HG03558 (cell line): ENCODE measurements around the gene NEUROG2.
"Not testable (repeated sequence)": the region's sequence is repeated elsewhere in the genome, so short reads cannot be mapped to it uniquely, and the experiment has no call there.

Experiments used
- ATAC-seq: cut with Tn5 transposase; IDR thresholded peaks from one replicate; pipeline ENCODE4 v1.9.1; 2021; ENCODE audit warnings: moderate number of reproducible peaks; ENCODE audit not compliant: unreplicated experiment; ENCODE audit errors: extremely low read depth

Gene NEUROG2

GRCh38 chr4:112502871-112503270, 13.1 kb downstream of the NEUROG2 start:
- ATAC-seq = no peak

GRCh38 chr4:112492321-112492720, 23.7 kb downstream of the NEUROG2 start:
- no peak for ATAC-seq

DNA sequence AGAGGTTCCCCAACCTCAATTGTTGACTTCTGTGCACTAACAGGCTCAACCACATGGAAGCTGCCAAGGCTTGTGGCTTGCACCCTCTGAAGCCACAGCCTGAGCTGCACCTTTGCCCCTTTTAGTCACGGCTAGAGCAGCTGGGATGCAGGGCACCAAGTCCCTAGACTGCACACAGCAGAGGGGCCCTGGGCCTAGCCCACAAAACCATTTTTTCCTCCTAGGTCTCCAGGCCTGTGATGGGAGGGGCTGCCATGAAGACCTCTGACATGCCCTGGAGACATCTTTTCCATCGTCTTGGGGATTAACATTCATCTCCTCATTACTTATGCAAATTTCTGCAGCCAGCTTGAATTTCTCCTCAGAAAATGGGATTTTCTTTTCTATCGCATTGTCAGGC, 25.2 kb downstream of the NEUROG2 start:
- not testable (repeated sequence) for ATAC-seq

DNA sequence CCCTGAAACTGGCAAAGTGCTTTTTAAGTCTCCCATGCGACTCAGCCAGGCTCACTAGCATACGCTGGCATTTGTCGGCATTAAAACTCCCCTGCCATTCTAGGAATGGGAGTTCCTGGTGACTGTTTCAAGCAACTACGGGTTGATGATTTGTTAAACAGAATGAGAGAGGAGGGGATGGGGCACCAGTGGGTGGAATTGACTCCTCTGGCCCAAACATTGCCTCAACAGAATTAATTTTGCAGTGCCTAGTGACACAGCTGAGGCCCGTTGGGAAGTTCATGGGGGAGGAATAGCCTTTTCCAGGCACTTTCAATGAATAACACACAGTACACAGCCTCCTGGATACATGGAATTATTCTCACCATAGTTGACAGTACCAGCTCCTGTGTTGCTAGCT, 30.1 kb downstream of the NEUROG2 start:
- no peak for ATAC-seq

GRCh38 chr4:112473985-112474384, 42.0 kb downstream of the NEUROG2 start:
- ATAC-seq = no peak

DNA sequence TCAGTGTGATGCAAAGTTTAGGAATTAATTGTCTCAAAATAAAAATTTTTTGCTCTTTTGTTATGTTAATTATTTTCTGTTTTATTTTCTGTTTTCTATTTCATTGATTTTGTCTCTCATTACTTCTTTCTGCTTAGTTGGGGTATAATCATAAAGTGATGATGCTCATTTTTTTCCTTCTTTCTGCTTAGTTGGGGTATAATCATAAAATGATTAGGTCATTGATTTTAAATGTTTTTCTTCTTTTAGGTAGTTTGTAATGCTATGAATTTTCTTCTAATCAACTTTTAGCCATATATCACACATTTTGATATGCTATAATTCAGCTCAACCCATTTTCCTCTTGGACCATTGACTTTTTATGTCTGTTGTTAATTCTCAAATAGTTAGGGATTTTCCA, 43.7 kb downstream of the NEUROG2 start:
- ATAC-seq = no peak
